ENCODE data around the gene SYT1.

DNA sequence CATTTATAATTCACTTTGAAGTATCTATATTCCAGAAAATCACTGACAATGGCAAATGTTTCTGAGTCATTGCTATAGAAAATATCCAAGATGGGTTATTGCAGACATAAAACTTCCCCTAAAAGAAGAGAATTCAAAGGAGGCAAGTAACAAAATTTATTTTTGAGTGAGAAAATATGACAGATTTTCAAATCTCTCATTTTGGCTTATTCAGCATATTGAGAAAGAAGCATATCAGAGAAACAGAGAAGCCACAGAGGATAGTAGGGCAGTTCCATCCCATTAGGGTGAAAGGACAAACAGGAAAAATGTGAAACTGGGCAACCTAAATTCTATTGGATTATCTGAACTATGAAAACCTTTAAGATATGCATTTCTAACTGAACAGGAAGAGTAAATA is 85.0 kb downstream of the SYT1 start:
- TF ChIP-seq, protein P1, sequence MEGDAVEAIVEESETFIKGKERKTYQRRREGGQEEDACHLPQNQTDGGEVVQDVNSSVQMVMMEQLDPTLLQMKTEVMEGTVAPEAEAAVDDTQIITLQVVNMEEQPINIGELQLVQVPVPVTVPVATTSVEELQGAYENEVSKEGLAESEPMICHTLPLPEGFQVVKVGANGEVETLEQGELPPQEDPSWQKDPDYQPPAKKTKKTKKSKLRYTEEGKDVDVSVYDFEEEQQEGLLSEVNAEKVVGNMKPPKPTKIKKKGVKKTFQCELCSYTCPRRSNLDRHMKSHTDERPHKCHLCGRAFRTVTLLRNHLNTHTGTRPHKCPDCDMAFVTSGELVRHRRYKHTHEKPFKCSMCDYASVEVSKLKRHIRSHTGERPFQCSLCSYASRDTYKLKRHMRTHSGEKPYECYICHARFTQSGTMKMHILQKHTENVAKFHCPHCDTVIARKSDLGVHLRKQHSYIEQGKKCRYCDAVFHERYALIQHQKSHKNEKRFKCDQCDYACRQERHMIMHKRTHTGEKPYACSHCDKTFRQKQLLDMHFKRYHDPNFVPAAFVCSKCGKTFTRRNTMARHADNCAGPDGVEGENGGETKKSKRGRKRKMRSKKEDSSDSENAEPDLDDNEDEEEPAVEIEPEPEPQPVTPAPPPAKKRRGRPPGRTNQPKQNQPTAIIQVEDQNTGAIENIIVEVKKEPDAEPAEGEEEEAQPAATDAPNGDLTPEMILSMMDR (IDR thresholded peaks at IDR 0.05; ENCODE audit: control extremely low read depth in 1 of 3, insufficient read depth in 1 of 3, low read depth in 1 of 3, low read length in 3 of 3) = no peak
- TF ChIP-seq POLR2A (IDR thresholded peaks at IDR 0.05; ENCODE audit: control extremely low read depth in 1 of 2, low read depth in 2 of 2, low read length in 2 of 2) (no peak), MAFK (IDR thresholded peaks at IDR 0.05; ENCODE audit: low read depth, low read length) (no peak), CBX5 (IDR thresholded peaks at IDR 0.05; ENCODE audit: low read depth, low read length) (no peak), RAD21 (IDR thresholded peaks at IDR 0.05 in 1 of 2, conservative IDR thresholded peaks at IDR 0.05 in 1 of 2; ENCODE audit: low read depth in 2 of 2, low read length in 2 of 2) (no peak), TAF1 (IDR thresholded peaks at IDR 0.05; ENCODE audit: low read depth, low read length) (no peak), ZNF274 (IDR thresholded peaks at IDR 0.05; ENCODE audit: borderline replicate concordance, extremely low read depth, low read length) (no peak), POLR2AphosphoS5 (IDR thresholded peaks at IDR 0.05; ENCODE audit: low read depth, low read length) (no peak), EZH2 (IDR thresholded peaks at IDR 0.05; ENCODE audit: low read depth, low read length, severe bottlenecking) (no peak), RNF2 (IDR thresholded peaks at IDR 0.05; ENCODE audit: borderline replicate concordance, low read depth, low read length, missing control alignments, poor library complexity, severe bottlenecking) (no peak)

Data from H1 (cell line).